Fibroblast of gingiva (primary cell): Measurements from ENCODE around the gene FOSL2.
A peak's percentile ranks its signal among the peaks of the same experiment; 100 is the strongest.

ENCODE experiments used
- DNase-seq: peaks from one replicate; pipeline ENCODE4 v3.0.0-alpha.2; 2011; ENCODE audit warnings: low read depth

Gene FOSL2

GRCh38 chr2:28395334-28396061 lies 2.8 kb downstream of the FOSL2 start:
- peak; percentile 93 for DNase-seq

GRCh38 chr2:28397043-28397381 lies 4.4 kb downstream of the FOSL2 start:
- no peak for DNase-seq

GRCh38 chr2:28398101-28398834 lies 5.6 kb downstream of the FOSL2 start:
- DNase-seq = peak; percentile 81

- DNase-seq = no peak
Observed at GRCh38 chr2:28399289-28399688, 6.6 kb downstream of the FOSL2 start.

- DNase-seq = no peak
Observed at GRCh38 chr2:28399956-28400355, 7.3 kb downstream of the FOSL2 start.

GRCh38 chr2:28400419-28400818 lies 7.8 kb downstream of the FOSL2 start:
- no peak for DNase-seq

GRCh38 chr2:28400921-28401320 lies 8.3 kb downstream of the FOSL2 start:
- DNase-seq = no peak

GRCh38 chr2:28401411-28401810 lies 8.8 kb downstream of the FOSL2 start:
- no peak for DNase-seq

GRCh38 chr2:28401948-28402550 lies 9.4 kb downstream of the FOSL2 start:
- no peak for DNase-seq

- DNase-seq = no peak
Observed at GRCh38 chr2:28403370-28403956, 10.8 kb downstream of the FOSL2 start.

GRCh38 chr2:28404086-28404485 lies 11.4 kb downstream of the FOSL2 start:
- DNase-seq = no peak

- DNase-seq = no peak
Observed at GRCh38 chr2:28405537-28405936, 12.9 kb downstream of the FOSL2 start.

GRCh38 chr2:28406276-28407096 lies 13.8 kb downstream of the FOSL2 start:
- no peak for DNase-seq

GRCh38 chr2:28407131-28407975 lies 14.7 kb downstream of the FOSL2 start:
- no peak for DNase-seq

GRCh38 chr2:28407976-28408690 lies 15.5 kb downstream of the FOSL2 start:
- no peak for DNase-seq

GRCh38 chr2:28408764-28409599 lies 16.3 kb downstream of the FOSL2 start:
- DNase-seq = no peak

GRCh38 chr2:28411166-28411755 lies 18.6 kb downstream of the FOSL2 start:
- DNase-seq = no peak

- DNase-seq = no peak
Observed at GRCh38 chr2:28411956-28412609, 19.4 kb downstream of the FOSL2 start.
